Measurements from ENCODE around the gene SPECC1.

The SPECC1 gene

DNA sequence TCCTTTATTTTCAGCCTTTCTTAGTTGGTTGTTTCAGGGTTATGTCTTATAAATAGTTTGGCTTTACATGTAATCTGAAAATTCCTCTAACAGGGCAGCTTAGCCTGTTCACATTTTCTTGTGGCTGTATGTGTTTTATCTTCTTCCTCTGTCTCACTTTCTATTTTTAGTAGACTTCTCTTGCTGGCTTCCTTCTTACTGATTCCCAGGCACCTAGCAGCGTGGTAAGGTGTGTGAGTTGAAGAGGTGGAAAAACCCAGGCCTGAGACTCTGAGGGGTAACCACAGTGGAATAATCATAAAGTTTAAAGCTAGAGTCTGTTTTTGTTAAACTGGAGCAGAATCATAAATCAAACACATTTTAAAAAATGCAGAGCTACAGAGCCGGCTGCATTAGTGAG is 267.3 kb downstream of the SPECC1 start:
- no peak for DNase-seq (ENCODE audit: low read depth, low spot score)
- TF ChIP-seq CTCF (IDR thresholded peaks at IDR 0.05; ENCODE audit: low read depth, low read length) = no peak

GRCh38 chr17:20278805-20279204 is 269.6 kb downstream of the SPECC1 start:
- no peak overlapping the region for H3K4me3 ChIP-seq (ENCODE audit: low read depth, low read length)
- no peak for TF ChIP-seq CTCF (IDR thresholded peaks at IDR 0.05; ENCODE audit: low read depth, low read length)
- in situ Hi-C loops (cut with HindIII; ENCODE audit: low sequenced_read_pairs) = no loop called here
- DNase-seq (ENCODE audit: low read depth, low spot score) = no peak

More for the DNA sequence above, 267.3 kb downstream of the SPECC1 start:
- in situ Hi-C loops (cut with HindIII; ENCODE audit: low sequenced_read_pairs) = no loop called here
- H3K4me3 ChIP-seq (ENCODE audit: low read depth, low read length) = no peak overlapping the region

DNA sequence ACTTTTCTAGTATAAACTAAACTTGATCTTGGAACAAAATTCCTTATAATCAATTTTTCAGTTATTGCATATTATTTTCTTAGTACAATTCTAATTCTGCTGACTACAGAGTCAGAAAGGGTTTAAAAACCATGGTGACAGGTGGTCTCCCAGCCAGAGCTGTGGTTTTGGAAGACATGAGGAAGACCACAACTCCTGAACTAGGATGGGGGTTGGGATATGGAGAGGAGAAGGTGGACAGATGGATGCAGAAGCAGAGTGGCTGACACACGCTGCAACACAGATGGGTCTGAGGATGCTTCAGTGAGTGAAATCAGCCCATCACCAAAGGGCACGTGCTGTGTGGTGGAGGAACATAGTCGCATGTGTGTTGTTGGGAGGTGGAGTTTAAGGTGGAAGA is 270.5 kb downstream of the SPECC1 start:
- no peak overlapping the region for H3K4me3 ChIP-seq (ENCODE audit: low read depth, low read length)
- DNase-seq (ENCODE audit: low read depth, low spot score) = no peak
- TF ChIP-seq CTCF (IDR thresholded peaks at IDR 0.05; ENCODE audit: low read depth, low read length) = no peak
- in situ Hi-C loops (cut with HindIII; ENCODE audit: low sequenced_read_pairs) = no loop called here

DNA sequence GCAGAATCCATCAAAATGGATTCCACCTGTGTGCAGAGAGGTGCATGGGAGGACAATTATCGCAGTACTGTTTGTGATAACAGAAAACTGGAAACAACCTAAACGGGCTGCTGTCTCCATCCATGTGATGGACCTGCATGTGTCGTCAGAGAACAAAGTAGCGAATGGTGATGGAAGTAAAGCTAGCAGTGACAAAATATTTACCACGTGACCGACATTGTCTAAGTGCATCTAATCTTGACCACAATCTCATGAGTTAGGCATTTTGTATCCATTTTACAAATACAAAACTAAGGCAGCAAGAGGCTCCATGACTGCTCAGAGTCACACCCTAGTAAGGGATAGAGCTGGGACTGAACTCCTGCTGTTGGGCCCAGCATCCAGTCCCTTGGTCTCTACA is 270.9 kb downstream of the SPECC1 start:
- H3K4me3 ChIP-seq (ENCODE audit: low read depth, low read length) = no peak overlapping the region
- in situ Hi-C loops (cut with HindIII; ENCODE audit: low sequenced_read_pairs) = no loop called here
- no peak for DNase-seq (ENCODE audit: low read depth, low spot score)
- TF ChIP-seq CTCF (IDR thresholded peaks at IDR 0.05; ENCODE audit: low read depth, low read length) = no peak

- DNase-seq (ENCODE audit: low read depth, low spot score) = no peak
Measured at GRCh38 chr17:20280851-20281250, 271.7 kb downstream of the SPECC1 start.

GRCh38 chr17:20281860-20282259 is 272.7 kb downstream of the SPECC1 start:
- H3K4me3 ChIP-seq (ENCODE audit: low read depth, low read length) = no peak overlapping the region
- in situ Hi-C loops (cut with HindIII; ENCODE audit: low sequenced_read_pairs) = no loop called here
- TF ChIP-seq CTCF (IDR thresholded peaks at IDR 0.05; ENCODE audit: low read depth, low read length) = no peak

More at GRCh38 chr17:20280851-20281250, 271.7 kb downstream of the SPECC1 start:
- in situ Hi-C loops (cut with HindIII; ENCODE audit: low sequenced_read_pairs) = no loop called here
- TF ChIP-seq CTCF (IDR thresholded peaks at IDR 0.05; ENCODE audit: low read depth, low read length) = no peak
- H3K4me3 ChIP-seq (ENCODE audit: low read depth, low read length) = no peak overlapping the region

More at GRCh38 chr17:20281860-20282259, 272.7 kb downstream of the SPECC1 start:
- DNase-seq (ENCODE audit: low read depth, low spot score) = peak; percentile 16

Data from astrocyte of the spinal cord (primary cell).